HS-5 (cell line): Measurements from ENCODE around the gene MYEOV.

ENCODE experiments used
- DNase-seq: peaks from one replicate; pipeline ENCODE4 v3.0.0-alpha.2; 2012; ENCODE audit warnings: low read depth

MYEOV gene

GRCh38 chr11:69319255-69320106 lies 25.5 kb downstream of the MYEOV start:
- DNase-seq: no peak

GRCh38 chr11:69320326-69320725 lies 26.4 kb downstream of the MYEOV start:
- DNase-seq: no peak

GRCh38 chr11:69320756-69321741 lies 27.1 kb downstream of the MYEOV start:
- DNase-seq: peak; percentile 39

GRCh38 chr11:69321877-69322361 lies 28.0 kb downstream of the MYEOV start:
- peak; percentile 95 for DNase-seq

- no peak for DNase-seq
Observed at GRCh38 chr11:69325446-69325845, 31.5 kb downstream of the MYEOV start.

GRCh38 chr11:69326622-69327219 lies 32.8 kb downstream of the MYEOV start:
- DNase-seq: no peak

GRCh38 chr11:69327741-69328191 lies 33.8 kb downstream of the MYEOV start:
- DNase-seq: no peak

- no peak for DNase-seq
Observed at GRCh38 chr11:69328231-69328630, 34.3 kb downstream of the MYEOV start.

GRCh38 chr11:69329581-69329980 lies 35.6 kb downstream of the MYEOV start:
- no peak for DNase-seq

- DNase-seq: no peak
Observed at GRCh38 chr11:69330330-69330729, 36.4 kb downstream of the MYEOV start.

GRCh38 chr11:69333149-69333710 lies 39.3 kb downstream of the MYEOV start:
- DNase-seq: no peak

- no peak for DNase-seq
Observed at GRCh38 chr11:69333879-69334278, 39.9 kb downstream of the MYEOV start.

GRCh38 chr11:69335007-69335780 lies 41.2 kb downstream of the MYEOV start:
- no peak for DNase-seq

GRCh38 chr11:69335781-69336405 lies 41.9 kb downstream of the MYEOV start:
- no peak for DNase-seq

- DNase-seq: no peak
Observed at GRCh38 chr11:69337211-69337721, 43.3 kb downstream of the MYEOV start.

GRCh38 chr11:69339041-69339733 lies 45.2 kb downstream of the MYEOV start:
- DNase-seq: no peak

- DNase-seq: no peak
Observed at GRCh38 chr11:69339983-69340565, 46.1 kb downstream of the MYEOV start.

GRCh38 chr11:69342588-69343330 lies 48.8 kb downstream of the MYEOV start:
- DNase-seq: no peak
